Daoy (cell line): ENCODE data around the gene DHRS1. TPM values are rescaled to one million over a fixed set of nuclear protein-coding genes. Genes with fewer than 3 reads are reported as not detected.

Source experiments
- DNase-seq: peaks from one replicate; pipeline ENCODE4 v3.0.0-alpha.2; 2015; ENCODE audit warnings: low read depth
- total RNA-seq: library from RNA; depleted of rRNA; stranded (reverse); fragments of >200 nt; shearing (Covaris generic); gene quantifications from 2 replicates; pipeline ENCODE4 v1.2.3, GENCODE V29; 2014

The DHRS1 gene
- total RNA-seq, 1 experiment from 2014 or later: 4.9 TPM

DNA sequence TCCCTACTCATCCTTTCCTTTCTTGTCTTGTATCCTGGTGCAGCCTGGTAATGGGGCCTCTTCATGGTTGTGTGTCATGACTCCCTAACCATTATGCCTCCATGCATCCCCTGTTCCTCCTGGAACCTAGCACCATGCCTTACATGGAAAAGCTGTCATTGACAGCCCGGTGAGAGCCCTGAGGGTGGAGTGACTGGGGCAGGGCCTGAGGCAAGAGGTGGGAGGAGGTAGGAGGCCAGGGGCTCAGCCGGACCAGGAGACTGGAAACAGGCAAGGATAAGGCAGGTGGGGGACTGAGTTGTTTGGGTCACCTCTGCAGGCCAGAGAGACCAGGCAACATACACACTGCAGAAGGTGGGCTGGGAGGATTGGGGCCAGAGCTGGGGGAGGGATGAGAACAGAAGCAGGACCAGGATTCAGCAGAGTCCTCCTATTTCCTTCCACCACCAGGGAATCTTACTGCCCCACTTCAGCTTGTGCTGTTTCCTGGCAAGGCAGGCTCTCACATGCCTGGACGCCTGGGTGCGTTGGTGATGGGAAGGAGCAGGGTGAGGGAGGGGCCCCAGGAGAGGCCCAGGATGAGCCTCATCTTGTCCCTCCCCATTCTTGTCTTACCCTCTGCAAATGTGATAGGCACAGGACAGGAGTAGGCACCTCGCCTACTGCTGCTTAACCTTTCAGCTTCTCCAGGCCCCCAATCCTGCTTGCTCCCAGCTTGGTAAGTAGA, 10.1 kb upstream of the DHRS1 start, which contains the start of gene LTB4R2:
Gene LTB4R2, plus strand, starts transcription at position 603 of the 727 bp plus-strand sequence. CDS start 525 bp downstream, outside the sequence.
- DNase-seq: no peak

- no peak for DNase-seq
Observed at GRCh38 chr14:24308342-24309124, 9.0 kb upstream of the DHRS1 start.

GRCh38 chr14:24307575-24308341, 8.2 kb upstream of the DHRS1 start, which contains the start of gene CIDEB:
Gene CIDEB (minus strand): TSS chr14:24307977. CDS start chr14:24307858, 119 bp downstream.
- peak; percentile 64 for DNase-seq

- DNase-seq: no peak
Observed at GRCh38 chr14:24307156-24307574, 7.6 kb upstream of the DHRS1 start.

DNA sequence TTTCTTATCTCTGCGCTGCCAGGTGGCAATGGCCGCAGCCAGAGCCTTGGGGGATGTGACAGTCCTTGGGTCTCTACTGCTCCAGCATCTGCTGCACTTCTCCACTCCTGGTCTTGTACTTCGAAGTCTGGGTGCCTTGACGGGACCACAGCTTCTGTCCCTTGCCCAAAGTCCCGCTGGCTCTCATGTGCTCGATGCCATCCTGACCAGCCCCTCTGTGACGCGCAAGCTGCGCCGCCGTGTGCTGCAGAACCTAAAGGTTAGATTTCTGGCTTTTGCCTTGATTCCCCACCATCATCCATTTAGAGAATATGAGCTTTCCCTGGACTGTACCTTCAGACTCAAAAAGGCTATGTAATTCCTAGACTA, 4.4 kb upstream of the DHRS1 start:
- no peak for DNase-seq

DNA sequence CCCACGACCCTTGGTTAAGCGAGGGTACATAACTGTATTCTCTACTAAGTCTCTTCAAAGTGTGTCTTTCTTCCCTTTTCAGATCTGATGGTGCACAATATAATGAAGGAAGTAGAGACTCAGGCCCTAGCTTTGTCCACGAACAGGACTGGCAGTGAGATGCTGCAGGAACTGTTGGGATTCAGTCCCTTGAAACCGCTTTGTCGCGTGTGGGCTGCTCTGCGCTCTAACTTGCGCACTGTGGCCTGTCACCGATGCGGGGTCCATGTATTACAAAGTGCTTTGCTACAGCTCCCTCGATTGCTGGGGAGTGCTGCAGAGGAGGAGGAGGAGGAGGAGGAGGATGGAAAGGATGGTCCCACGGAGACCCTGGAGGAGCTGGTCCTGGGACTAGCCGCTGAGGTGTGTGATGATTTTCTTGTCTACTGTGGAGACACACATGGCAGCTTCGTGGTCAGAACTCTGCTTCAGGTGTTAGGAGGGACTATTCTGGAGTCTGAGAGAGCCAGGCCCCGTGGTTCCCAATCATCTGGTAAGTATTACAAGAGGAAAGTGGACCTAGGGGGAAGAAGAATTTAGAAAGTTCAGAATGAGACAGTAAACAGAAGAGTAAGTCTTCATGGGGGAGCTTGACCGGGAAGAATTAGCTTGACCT, 873 bp upstream of the DHRS1 start:
- DNase-seq: no peak

- DNase-seq: peak; percentile 85
Observed at GRCh38 chr14:24298892-24299254, 707 bp downstream of the DHRS1 start.

- DNase-seq: peak; percentile 32
Observed at GRCh38 chr14:24297190-24297964, 2.2 kb downstream of the DHRS1 start.

GRCh38 chr14:24296341-24297157, 3.0 kb downstream of the DHRS1 start:
- peak; percentile 94 for DNase-seq

DNA sequence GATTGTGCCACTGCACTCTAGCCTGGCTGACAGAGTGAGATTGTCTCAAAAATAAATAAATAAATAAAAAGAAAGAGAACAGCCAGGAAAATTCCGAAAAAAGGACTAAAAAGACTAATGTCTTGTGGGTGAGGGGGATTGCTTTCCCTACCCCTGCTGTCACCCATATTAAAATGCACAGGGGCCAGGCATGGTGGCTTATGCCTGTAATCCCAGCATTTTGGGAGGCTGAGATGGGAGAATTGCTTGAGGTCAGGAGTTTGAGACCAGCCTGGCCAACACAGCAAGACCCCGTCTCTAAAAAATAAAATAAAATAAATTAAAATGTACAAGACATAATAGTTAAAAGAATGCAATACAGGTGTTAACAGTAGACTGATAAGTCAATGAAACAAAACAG, 6.1 kb downstream of the DHRS1 start:
- DNase-seq: no peak

GRCh38 chr14:24292118-24292807, 7.3 kb downstream of the DHRS1 start:
- DNase-seq: no peak

DNA sequence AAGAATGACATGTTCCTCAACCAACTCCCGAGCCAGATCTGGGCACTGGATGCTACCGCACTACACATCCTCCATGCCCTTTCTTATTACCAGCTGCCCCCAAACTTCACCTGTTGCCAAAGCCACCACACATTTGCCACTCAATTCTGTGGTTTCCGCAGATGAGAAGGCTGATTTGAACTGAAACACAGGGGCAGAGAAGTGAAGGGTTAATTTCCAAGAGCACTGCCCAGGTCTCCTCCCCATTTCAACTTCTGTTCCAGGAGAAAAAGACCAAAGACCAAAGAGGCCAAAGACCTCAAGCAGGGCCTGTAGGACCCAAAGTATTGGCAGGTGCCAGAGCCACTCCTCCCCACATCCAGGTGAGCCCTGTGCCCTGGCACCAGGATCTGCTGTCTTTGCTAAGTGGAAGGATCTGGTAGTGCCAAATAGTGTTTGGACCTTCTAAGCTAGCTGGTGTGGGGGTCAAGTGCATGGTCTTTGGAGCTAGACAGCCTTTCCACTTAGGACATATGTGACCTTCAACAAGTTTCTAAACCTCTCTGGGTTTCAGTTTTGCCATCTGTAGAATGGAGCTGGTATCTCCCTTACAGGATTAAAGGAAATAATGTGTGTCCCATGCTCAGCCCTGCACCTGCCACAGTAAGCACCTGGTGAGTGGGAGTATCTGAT, 8.0 kb downstream of the DHRS1 start:
- DNase-seq: no peak

GRCh38 chr14:24290746-24291145, 8.8 kb downstream of the DHRS1 start:
- DNase-seq: no peak

DNA sequence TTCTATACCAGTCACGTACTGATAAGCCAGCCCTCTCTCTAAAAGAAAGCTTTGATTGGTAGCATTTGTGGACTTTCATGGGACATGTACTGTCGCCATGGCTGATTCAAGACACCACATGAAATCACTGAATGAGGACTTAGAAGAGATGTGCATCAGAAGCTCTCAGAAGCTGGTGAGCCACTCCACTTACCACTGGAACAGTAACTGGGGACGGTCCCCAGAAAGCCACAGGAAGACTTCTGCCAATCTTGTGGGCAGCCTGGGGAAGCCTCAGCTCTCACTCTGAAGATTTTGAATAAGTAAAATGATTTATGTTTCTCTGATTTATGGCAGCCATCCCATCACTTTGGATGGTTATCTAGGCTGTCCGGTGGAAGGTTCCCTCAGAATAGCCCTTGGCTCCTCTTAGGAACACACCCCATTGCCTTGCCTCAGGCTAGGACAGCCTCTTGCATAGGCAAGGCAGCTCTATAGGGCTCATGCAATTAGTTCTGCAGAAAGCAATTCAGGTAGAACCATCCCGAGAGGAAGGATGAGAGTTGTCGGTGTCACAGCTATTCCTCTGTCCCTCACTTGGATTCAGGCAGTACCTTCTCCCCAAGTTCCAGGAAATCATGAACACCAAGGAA, 9.8 kb downstream of the DHRS1 start:
- no peak for DNase-seq

DNA sequence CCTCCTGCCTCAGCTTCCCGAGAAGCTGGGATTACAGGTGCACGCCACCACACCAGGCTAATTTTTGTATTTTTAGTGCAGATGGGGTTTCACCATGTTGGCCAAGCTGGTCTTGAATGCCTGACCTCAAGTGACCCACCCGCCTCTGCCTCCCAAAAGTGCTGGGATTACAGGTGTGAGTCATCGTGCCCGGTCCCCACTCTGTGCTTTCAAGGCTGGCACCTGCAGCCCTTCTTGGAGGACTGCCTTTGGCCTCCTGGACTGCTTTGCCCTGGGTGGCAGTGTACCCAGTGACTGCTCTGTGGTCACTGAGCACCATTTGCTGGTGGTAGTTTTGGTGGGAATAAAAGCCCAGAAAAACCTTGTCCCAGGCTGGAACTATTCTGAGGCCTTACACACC, 12.6 kb downstream of the DHRS1 start:
- DNase-seq: no peak

GRCh38 chr14:24285351-24285750, 14.2 kb downstream of the DHRS1 start:
- no peak for DNase-seq

DNA sequence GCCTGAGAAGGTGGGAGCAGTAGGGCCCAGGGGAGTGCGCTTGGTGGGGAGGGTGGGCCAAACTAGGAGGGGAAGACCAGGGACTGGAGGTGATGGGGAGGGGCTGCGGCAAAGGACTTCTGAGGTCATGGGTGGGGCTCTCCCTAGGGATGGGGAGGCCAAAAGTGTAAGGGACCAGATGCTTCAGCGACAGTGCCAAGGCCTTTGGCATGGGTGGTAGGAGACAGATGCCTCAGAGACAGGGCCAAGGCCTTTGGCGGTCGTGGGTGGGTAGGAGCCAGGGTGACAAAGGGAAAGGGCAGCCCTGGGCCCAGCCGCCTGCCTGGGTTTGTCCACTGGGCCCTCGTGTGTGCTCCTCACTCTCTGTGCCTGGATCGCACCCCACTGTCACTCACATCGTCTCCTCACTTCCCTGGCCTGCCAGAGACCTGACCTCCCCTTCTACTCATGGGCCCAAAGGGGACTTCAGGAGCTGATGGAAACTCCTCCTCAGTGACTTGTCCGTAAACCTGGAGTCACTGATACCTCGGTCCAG, 15.0 kb downstream of the DHRS1 start:
- no peak for DNase-seq

DNA sequence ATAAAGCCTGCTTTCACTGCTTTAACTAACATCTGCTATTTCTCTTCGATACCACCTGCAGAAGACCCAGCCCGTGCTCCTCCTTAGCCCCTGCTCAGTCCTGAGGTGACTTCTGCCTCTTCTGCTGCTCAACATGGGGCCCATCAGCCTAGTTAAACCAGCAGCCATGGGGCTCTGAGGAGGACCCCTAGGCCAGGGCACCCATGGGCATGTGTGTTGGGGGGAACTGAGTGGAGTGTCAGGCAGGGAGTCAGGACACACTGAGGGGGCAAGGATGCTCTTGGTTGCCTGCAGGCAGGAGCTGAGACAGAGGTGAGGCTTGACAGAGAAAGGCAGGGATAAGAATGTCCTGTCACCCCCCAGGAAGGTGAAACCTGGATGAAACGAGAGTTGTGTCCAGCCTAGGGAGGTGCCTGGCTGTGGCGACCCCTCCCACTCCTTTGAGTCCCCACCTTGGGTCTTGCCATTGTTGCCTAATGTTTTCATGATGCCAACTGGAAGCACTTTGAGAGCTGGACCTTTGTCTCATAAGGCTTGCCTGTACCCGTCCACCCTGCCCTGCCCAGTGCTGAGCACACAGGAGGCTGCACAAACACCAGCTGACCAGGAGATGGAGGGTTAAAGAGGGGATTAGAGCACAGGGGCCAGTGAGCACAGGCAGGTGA, 15.7 kb downstream of the DHRS1 start:
- DNase-seq: no peak
